HAP-1 (cell line): ENCODE results near the gene HIVEP1.

Experiments
- DNase-seq, 2 experiments: peaks; one replicate each; pipeline ENCODE4 v3.0.0-alpha.2; 2016 to 2020; ENCODE audit warnings: low spot score in 2 of 2
- H3K27me3 ChIP-seq: fragments of 250-450 bp; sonication (Bioruptor Pico); 2 replicates; pipeline ENCODE4 v1.5.1; 2020; ENCODE audit warnings: low read depth, mild to moderate bottlenecking, moderate library complexity
- H3K36me3 ChIP-seq: fragments of 250-450 bp; sonication (Bioruptor Pico); replicated peaks from 2 replicates; pipeline ENCODE4 v1.5.1; 2020; ENCODE audit warnings: mild to moderate bottlenecking
- H3K4me1 ChIP-seq: fragments of 250-450 bp; sonication (Bioruptor Pico); 2 replicates; pipeline ENCODE4 v1.5.1; 2020; ENCODE audit warnings: mild to moderate bottlenecking
- H3K4me3 ChIP-seq: fragments of 250-450 bp; sonication (Bioruptor Pico); 2 replicates; pipeline ENCODE4 v1.5.1; 2020; ENCODE audit warnings: mild to moderate bottlenecking, moderate library complexity
- H3K9me3 ChIP-seq: fragments of 250-450 bp; sonication (Bioruptor Pico); 2 replicates; pipeline ENCODE4 v1.5.1; 2020; ENCODE audit warnings: mild to moderate bottlenecking, moderate library complexity
- in situ Hi-C: fragments of 300-500 bp; cut with MboI; formaldehyde crosslinking; loops from 3 replicates; pipeline ENCODE4 v1.14.3; 2020; ENCODE audit warnings: low sequenced_read_pairs, inconsistent platforms, mixed read lengths

HIVEP1 gene

GRCh38 chr6:11977193-11977592 lies 34.9 kb upstream of the HIVEP1 start:
- H3K27me3 ChIP-seq: no peaks in the 10 kb centered on the region
- in situ Hi-C loops: no loop called here
- H3K9me3 ChIP-seq: no peaks in the 10 kb centered on the region
- no peaks in the 10 kb centered on the region for H3K4me1 ChIP-seq
- H3K4me3 ChIP-seq: no peak overlapping the region
- no peak for DNase-seq
- no peaks in the 10 kb centered on the region for H3K36me3 ChIP-seq

GRCh38 chr6:11977738-11978137 lies 34.4 kb upstream of the HIVEP1 start:
- no peaks in the 10 kb centered on the region for H3K9me3 ChIP-seq
- no peaks in the 10 kb centered on the region for H3K4me1 ChIP-seq
- in situ Hi-C loops: no loop called here
- H3K36me3 ChIP-seq: no peaks in the 10 kb centered on the region
- H3K4me3 ChIP-seq: no peak overlapping the region
- DNase-seq: no peak
- H3K27me3 ChIP-seq: no peaks in the 10 kb centered on the region; the same call in 1 of the 2 replicates

GRCh38 chr6:11978169-11978987 lies 33.7 kb upstream of the HIVEP1 start:
- H3K4me1 ChIP-seq: no peaks in the 10 kb centered on the region
- in situ Hi-C loops: no loop called here
- H3K27me3 ChIP-seq: peaks cover 6% of the 10 kb centered on the region
- H3K9me3 ChIP-seq: no peaks in the 10 kb centered on the region
- DNase-seq: no peak
- H3K36me3 ChIP-seq: no peaks in the 10 kb centered on the region
- no peak overlapping the region for H3K4me3 ChIP-seq

GRCh38 chr6:11979866-11980265 lies 32.2 kb upstream of the HIVEP1 start:
- in situ Hi-C loops: no loop called here
- DNase-seq: no peak
- Histone ChIP-seq H3K9me3 (no peaks in the 10 kb centered on the region), H3K36me3 (no peaks in the 10 kb centered on the region), H3K4me3 (no peak overlapping the region), H3K27me3 (peaks cover 8% of the 10 kb centered on the region), H3K4me1 (no peaks in the 10 kb centered on the region)

GRCh38 chr6:11983306-11983705 lies 28.8 kb upstream of the HIVEP1 start:
- Histone ChIP-seq H3K27me3 (peaks cover 11% of the 10 kb centered on the region), H3K36me3 (no peaks in the 10 kb centered on the region), H3K9me3 (no peaks in the 10 kb centered on the region), H3K4me3 (no peak overlapping the region), H3K4me1 (no peaks in the 10 kb centered on the region)
- DNase-seq: no peak
- in situ Hi-C loops: no loop called here

- in situ Hi-C loops: no loop called here
- no peaks in the 10 kb centered on the region for H3K9me3 ChIP-seq
- no peak overlapping the region for H3K4me3 ChIP-seq
- H3K36me3 ChIP-seq: no peaks in the 10 kb centered on the region
- no peak for DNase-seq
- no peaks in the 10 kb centered on the region for H3K4me1 ChIP-seq
- peaks cover 17% of the 10 kb centered on the region for H3K27me3 ChIP-seq
Measured at GRCh38 chr6:11987386-11987785, 24.7 kb upstream of the HIVEP1 start.

GRCh38 chr6:11989386-11989785 lies 22.7 kb upstream of the HIVEP1 start:
- in situ Hi-C loops: no loop called here
- H3K27me3 ChIP-seq: peaks cover 9% of the 10 kb centered on the region; the same call in 1 of the 2 replicates
- DNase-seq: no peak
- no peak overlapping the region for H3K4me3 ChIP-seq
- H3K36me3 ChIP-seq: no peaks in the 10 kb centered on the region
- H3K4me1 ChIP-seq: no peaks in the 10 kb centered on the region
- no peaks in the 10 kb centered on the region for H3K9me3 ChIP-seq

GRCh38 chr6:11992086-11992485 lies 20.0 kb upstream of the HIVEP1 start:
- H3K36me3 ChIP-seq: no peaks in the 10 kb centered on the region
- H3K4me1 ChIP-seq: no peaks in the 10 kb centered on the region
- H3K4me3 ChIP-seq: no peak overlapping the region
- no peaks in the 10 kb centered on the region for H3K9me3 ChIP-seq
- in situ Hi-C loops: no loop called here
- no peak for DNase-seq
- peaks cover 9% of the 10 kb centered on the region; the same call in 1 of the 2 replicates for H3K27me3 ChIP-seq

GRCh38 chr6:11994875-11995461 lies 17.1 kb upstream of the HIVEP1 start:
- no peak for DNase-seq
- Histone ChIP-seq H3K27me3 (0 out of 2 replicates have a peak, but pooled peaks cover 5% of the 10 kb centered on the region), H3K4me3 (no peak overlapping the region), H3K36me3 (no peaks in the 10 kb centered on the region), H3K9me3 (no peaks in the 10 kb centered on the region), H3K4me1 (no peaks in the 10 kb centered on the region)
- in situ Hi-C loops: no loop called here

- Histone ChIP-seq H3K36me3 (no peaks in the 10 kb centered on the region), H3K4me1 (no peaks in the 10 kb centered on the region), H3K4me3 (no peak overlapping the region), H3K9me3 (no peaks in the 10 kb centered on the region), H3K27me3 (peaks cover 13% of the 10 kb centered on the region)
- no peak for DNase-seq
- in situ Hi-C loops: no loop called here
Measured at GRCh38 chr6:11996751-11997150, 15.4 kb upstream of the HIVEP1 start.

GRCh38 chr6:11999246-11999645 lies 12.9 kb upstream of the HIVEP1 start:
- Histone ChIP-seq H3K36me3 (no peaks in the 10 kb centered on the region), H3K27me3 (peaks cover 17% of the 10 kb centered on the region), H3K9me3 (no peaks in the 10 kb centered on the region), H3K4me1 (no peaks in the 10 kb centered on the region), H3K4me3 (no peak overlapping the region)
- no peak for DNase-seq
- in situ Hi-C loops: no loop called here

- Histone ChIP-seq H3K9me3 (no peaks in the 10 kb centered on the region), H3K4me3 (no peak overlapping the region), H3K4me1 (no peaks in the 10 kb centered on the region), H3K27me3 (peaks cover 17% of the 10 kb centered on the region), H3K36me3 (no peaks in the 10 kb centered on the region)
- in situ Hi-C loops: no loop called here
- no peak for DNase-seq
Measured at GRCh38 chr6:12000174-12000573, 11.9 kb upstream of the HIVEP1 start.

- Histone ChIP-seq H3K9me3 (no peaks in the 10 kb centered on the region), H3K4me3 (no peak overlapping the region), H3K36me3 (no peaks in the 10 kb centered on the region), H3K27me3 (peaks cover 17% of the 10 kb centered on the region), H3K4me1 (no peaks in the 10 kb centered on the region)
- in situ Hi-C loops: no loop called here
- no peak for DNase-seq
Measured at GRCh38 chr6:12001004-12001705, 11.0 kb upstream of the HIVEP1 start.
